SJCRH30 (cell line): ENCODE measurements around the gene CYP1B1. TPM values are rescaled to one million over a fixed set of nuclear protein-coding genes. Genes with fewer than 3 reads are reported as not detected.
A peak's percentile ranks its signal among the peaks of the same experiment; 100 is the strongest.
"Not testable (repeated sequence)": the region's sequence is repeated elsewhere in the genome, so short reads cannot be mapped to it uniquely, and the experiment has no call there.

Source experiments
- DNase-seq, 2 experiments: peaks; one replicate each; pipeline ENCODE4 v3.0.0-alpha.2; 2015 to 2020
- H3K27ac ChIP-seq: fragments of 250-450 bp; sonication (Bioruptor Pico); 2 replicates; pipeline ENCODE4 v1.5.1; 2020; ENCODE audit warnings: mild to moderate bottlenecking, moderate library complexity
- H3K27me3 ChIP-seq: fragments of 250-450 bp; sonication (Bioruptor Pico); 2 replicates; pipeline ENCODE4 v1.5.1; 2020; ENCODE audit warnings: mild to moderate bottlenecking, moderate library complexity
- H3K36me3 ChIP-seq: fragments of 250-450 bp; sonication (Bioruptor Pico); 2 replicates; pipeline ENCODE4 v1.5.1; 2020; ENCODE audit warnings: mild to moderate bottlenecking, moderate library complexity
- H3K4me1 ChIP-seq: fragments of 250-450 bp; sonication (Bioruptor Pico); 2 replicates; pipeline ENCODE4 v1.5.1; 2020; ENCODE audit warnings: mild to moderate bottlenecking, moderate library complexity
- H3K4me3 ChIP-seq: fragments of 250-450 bp; sonication (Bioruptor Pico); 2 replicates; pipeline ENCODE4 v1.5.1; 2020; ENCODE audit warnings: mild to moderate bottlenecking, moderate library complexity
- H3K9me3 ChIP-seq: fragments of 250-450 bp; sonication (Bioruptor Pico); replicated peaks from 2 replicates; pipeline ENCODE4 v1.5.1; 2020; ENCODE audit warnings: mild to moderate bottlenecking, moderate library complexity
- total RNA-seq: library from RNA; depleted of rRNA; stranded (reverse); fragments of >200 nt; shearing (Covaris generic); gene quantifications from 2 replicates; pipeline ENCODE4 v1.2.3, GENCODE V29; 2014

CYP1B1 gene
- total RNA-seq, 1 experiment from 2014 or later = not detected

DNA sequence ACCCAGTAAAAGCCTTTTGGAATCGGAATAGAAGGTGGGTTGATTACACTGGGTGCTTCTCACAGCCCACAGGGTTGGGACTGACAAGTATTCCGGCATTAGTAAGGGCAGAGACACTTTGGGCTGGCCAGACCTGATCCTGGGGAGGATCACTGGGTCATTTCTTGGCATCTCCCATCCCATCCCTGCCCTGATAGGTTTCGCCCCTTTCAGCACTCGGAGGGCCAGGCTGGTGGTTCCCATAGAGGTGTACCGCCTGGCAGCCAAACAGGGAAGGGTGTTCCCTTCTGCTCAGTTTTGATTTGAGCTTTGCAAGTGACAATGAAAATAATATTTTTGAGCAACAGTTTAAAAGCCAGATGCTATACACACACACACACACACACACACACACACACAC, 37.3 kb downstream of the CYP1B1 start:
- H3K36me3 ChIP-seq = no peaks in the 10 kb centered on the region
- no peaks in the 10 kb centered on the region for H3K4me1 ChIP-seq
- H3K27me3 ChIP-seq = peaks cover 11% of the 10 kb centered on the region; the same call in 1 of the 2 replicates
- DNase-seq = no peak
- no peak overlapping the region for H3K4me3 ChIP-seq
- H3K9me3 ChIP-seq = no peaks in the 10 kb centered on the region
- no peak overlapping the region for H3K27ac ChIP-seq

- Histone ChIP-seq H3K9me3 (no peaks in the 10 kb centered on the region), H3K4me3 (no peak overlapping the region), H3K4me1 (no peaks in the 10 kb centered on the region), H3K36me3 (no peaks in the 10 kb centered on the region), H3K27ac (no peak overlapping the region), H3K27me3 (peaks cover 11% of the 10 kb centered on the region; the same call in 1 of the 2 replicates)
- no peak for DNase-seq
Measured at GRCh38 chr2:38037757-38038621, 38.0 kb downstream of the CYP1B1 start.

- peaks cover 11% of the 10 kb centered on the region; the same call in 1 of the 2 replicates for H3K27me3 ChIP-seq
- no peak overlapping the region for H3K4me3 ChIP-seq
- no peak for DNase-seq
- no peaks in the 10 kb centered on the region for H3K9me3 ChIP-seq
- no peaks in the 10 kb centered on the region for H3K36me3 ChIP-seq
- no peak overlapping the region for H3K27ac ChIP-seq
- no peaks in the 10 kb centered on the region for H3K4me1 ChIP-seq
Measured at GRCh38 chr2:38037325-38037724, 38.6 kb downstream of the CYP1B1 start.

DNA sequence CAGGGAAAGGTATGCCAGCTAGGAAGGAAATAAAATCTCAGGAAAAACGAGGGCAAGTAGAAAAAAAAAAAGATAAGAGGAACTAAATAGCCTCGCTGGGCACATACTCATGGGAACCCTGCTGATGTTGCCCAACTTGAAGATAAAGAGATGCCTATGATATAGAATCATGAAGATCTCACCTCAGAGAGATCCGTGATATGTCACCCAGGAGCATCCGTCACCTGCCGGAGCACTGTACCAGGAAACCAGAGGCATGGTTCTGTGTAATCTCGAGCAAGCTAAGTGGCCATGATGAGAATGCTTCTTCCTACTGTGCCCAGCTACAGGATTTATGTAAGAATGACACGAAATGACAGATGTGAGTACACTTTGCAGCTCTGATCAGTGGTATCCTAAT, 40.0 kb downstream of the CYP1B1 start:
- no peaks in the 10 kb centered on the region for H3K4me1 ChIP-seq
- DNase-seq = no peak
- no peaks in the 10 kb centered on the region for H3K36me3 ChIP-seq
- no peak overlapping the region for H3K4me3 ChIP-seq
- H3K27ac ChIP-seq = no peak overlapping the region
- H3K27me3 ChIP-seq = peaks cover 11% of the 10 kb centered on the region; the same call in 1 of the 2 replicates
- no peaks in the 10 kb centered on the region for H3K9me3 ChIP-seq

DNA sequence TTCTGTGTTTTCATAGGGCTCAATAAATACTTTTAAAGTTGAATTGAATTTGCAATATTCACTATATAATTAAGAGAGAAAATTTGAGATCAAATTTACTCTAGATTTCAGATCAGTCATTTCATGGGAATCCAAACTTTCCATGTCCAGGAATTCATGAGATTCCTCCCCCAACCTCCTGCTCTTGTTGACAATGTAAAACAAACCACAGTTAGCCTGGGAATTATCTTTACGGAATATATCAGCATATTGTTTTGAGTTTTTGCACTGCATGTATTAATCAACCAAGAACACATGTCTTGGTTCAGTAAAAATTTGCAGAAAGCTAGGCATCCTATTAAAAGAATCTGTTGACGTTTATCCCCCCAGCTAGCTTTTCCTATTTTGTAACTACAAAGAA, 42.3 kb downstream of the CYP1B1 start:
- Histone ChIP-seq H3K9me3 (no peaks in the 10 kb centered on the region), H3K4me1 (no peaks in the 10 kb centered on the region), H3K27ac (no peak overlapping the region), H3K36me3 (no peaks in the 10 kb centered on the region), H3K27me3 (peaks cover 11% of the 10 kb centered on the region; the same call in 1 of the 2 replicates), H3K4me3 (no peak overlapping the region)
- DNase-seq = no peak

DNA sequence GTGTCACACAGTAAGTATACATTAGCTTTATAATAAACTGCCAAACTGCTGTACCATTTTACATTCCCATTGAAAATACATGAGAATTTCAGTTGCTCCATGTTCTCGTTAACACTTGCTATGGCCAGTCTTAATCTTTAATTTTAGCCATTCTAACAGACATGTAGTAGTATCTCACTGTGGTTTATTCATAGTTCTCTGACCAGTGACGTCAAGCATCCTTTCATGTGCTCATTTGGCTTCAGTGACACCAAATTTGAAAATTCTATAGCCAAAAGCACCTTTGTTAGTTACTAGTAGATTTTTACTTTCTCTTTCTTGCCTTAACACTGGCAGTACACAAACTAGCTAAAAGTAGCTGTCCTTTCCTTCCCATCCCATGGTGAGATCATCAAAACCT, 43.0 kb downstream of the CYP1B1 start:
- Histone ChIP-seq H3K4me3 (no peak overlapping the region), H3K27me3 (peaks cover 11% of the 10 kb centered on the region; the same call in 1 of the 2 replicates), H3K9me3 (no peaks in the 10 kb centered on the region), H3K27ac (no peak overlapping the region), H3K36me3 (no peaks in the 10 kb centered on the region), H3K4me1 (no peaks in the 10 kb centered on the region)
- DNase-seq = no peak

DNA sequence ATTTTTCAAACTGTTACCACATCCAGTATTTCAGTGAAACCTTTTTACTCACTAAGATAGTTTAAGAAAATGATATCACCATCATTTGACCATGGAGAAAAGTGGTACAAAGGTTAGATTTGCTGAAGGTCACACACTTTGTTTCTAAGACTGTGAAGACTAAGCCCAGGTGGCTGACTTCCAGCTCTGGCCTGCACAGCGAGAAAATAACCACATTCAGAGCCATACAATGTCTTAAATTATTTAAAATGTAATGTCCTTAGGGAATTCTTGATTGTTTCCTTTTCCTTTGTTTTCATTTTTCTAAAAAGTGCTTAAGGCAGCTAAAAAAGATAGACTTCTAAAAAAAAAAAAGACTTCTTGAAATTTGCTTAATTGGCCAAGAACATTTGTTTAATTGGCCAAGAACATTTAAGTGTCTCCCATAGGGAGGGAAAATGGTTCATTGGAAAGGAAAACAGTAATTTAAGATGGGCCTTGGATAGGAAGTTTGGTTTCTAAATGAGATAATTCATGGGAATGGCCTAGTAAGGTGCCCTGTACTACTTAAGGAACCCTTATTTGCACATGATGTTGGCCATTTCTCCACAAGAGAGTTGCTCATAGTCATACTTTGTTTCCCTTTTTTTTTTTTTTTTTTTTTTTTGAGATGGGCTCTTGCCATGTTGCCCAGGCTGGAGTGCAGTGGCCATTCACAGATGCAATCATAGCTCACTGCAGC, 45.2 kb downstream of the CYP1B1 start:
- H3K27me3 ChIP-seq = 0 out of 2 replicates have a peak, but pooled peaks cover 8% of the 10 kb centered on the region
- DNase-seq = no peak
- H3K36me3 ChIP-seq = no peaks in the 10 kb centered on the region
- no peak overlapping the region for H3K27ac ChIP-seq
- H3K4me1 ChIP-seq = no peaks in the 10 kb centered on the region
- no peaks in the 10 kb centered on the region for H3K9me3 ChIP-seq
- no peak overlapping the region for H3K4me3 ChIP-seq

DNA sequence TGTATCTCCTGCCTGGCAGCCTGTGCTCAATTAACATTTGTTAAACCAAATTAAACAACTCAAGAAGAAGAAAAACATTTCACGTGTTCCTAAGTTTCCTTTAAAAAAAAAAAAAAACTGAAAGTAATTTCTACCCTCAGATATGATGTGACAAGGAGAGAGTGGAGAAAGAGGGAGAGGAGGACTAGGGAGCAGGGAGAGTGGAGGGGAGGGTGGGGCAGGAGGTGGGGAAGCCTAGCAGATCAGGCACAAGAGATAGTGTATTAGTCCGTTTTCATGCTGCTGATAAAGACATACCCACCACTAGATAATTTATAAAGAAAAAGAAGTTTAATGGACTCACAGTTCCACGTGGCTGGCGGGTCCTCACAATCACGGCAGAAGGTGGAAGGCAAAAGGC, 46.4 kb downstream of the CYP1B1 start:
- H3K4me3 ChIP-seq = no peak overlapping the region
- no peaks in the 10 kb centered on the region for H3K9me3 ChIP-seq
- H3K27me3 ChIP-seq = 0 out of 2 replicates have a peak, but pooled peaks cover 4% of the 10 kb centered on the region
- no peaks in the 10 kb centered on the region for H3K36me3 ChIP-seq
- H3K4me1 ChIP-seq = no peaks in the 10 kb centered on the region
- no peak overlapping the region for H3K27ac ChIP-seq
- DNase-seq = no peak

- H3K27ac ChIP-seq = no peak overlapping the region
- H3K9me3 ChIP-seq = no peaks in the 10 kb centered on the region
- H3K4me3 ChIP-seq = no peak overlapping the region
- H3K4me1 ChIP-seq = no peaks in the 10 kb centered on the region
- H3K36me3 ChIP-seq = no peaks in the 10 kb centered on the region
- DNase-seq = peak in 1 of 2 experiments; percentile 23
- 0 out of 2 replicates have a peak, but pooled peaks cover 4% of the 10 kb centered on the region for H3K27me3 ChIP-seq
Measured at GRCh38 chr2:38028829-38029228, 47.1 kb downstream of the CYP1B1 start.

GRCh38 chr2:38026846-38027245, 49.1 kb downstream of the CYP1B1 start:
- Histone ChIP-seq H3K9me3 (no peaks in the 10 kb centered on the region), H3K4me1 (no peaks in the 10 kb centered on the region), H3K27ac (no peak overlapping the region), H3K4me3 (no peak overlapping the region), H3K27me3 (0 out of 2 replicates have a peak, but pooled peaks cover 4% of the 10 kb centered on the region), H3K36me3 (no peaks in the 10 kb centered on the region)
- no peak for DNase-seq

DNA sequence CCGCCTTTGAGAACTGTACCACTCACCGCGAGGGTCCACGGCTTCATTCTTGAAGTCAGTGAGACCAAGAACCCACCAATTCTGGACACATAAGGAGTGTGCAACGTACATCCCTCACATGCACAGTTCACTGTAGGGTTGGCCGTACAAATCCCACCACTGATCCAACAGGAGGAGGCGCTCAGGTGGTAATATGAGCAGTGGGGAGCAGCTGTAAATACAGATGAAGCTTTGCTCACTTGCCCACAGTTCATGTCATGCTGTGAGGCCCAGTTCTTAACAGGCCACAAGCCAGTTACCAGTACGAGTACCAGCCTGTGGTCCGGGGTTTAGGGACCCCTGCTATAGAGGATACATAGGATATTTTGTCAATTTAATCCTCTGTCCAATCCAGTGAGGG, 54.4 kb downstream of the CYP1B1 start:
- H3K4me3 ChIP-seq = no peak overlapping the region
- DNase-seq = peak in 1 of 2 experiments; percentile 11
- no peak overlapping the region for H3K27ac ChIP-seq
- no peaks in the 10 kb centered on the region for H3K36me3 ChIP-seq
- no peaks in the 10 kb centered on the region for H3K9me3 ChIP-seq
- no peaks in the 10 kb centered on the region for H3K4me1 ChIP-seq
- peaks cover 2% of the 10 kb centered on the region; the same call in 1 of the 2 replicates for H3K27me3 ChIP-seq

DNA sequence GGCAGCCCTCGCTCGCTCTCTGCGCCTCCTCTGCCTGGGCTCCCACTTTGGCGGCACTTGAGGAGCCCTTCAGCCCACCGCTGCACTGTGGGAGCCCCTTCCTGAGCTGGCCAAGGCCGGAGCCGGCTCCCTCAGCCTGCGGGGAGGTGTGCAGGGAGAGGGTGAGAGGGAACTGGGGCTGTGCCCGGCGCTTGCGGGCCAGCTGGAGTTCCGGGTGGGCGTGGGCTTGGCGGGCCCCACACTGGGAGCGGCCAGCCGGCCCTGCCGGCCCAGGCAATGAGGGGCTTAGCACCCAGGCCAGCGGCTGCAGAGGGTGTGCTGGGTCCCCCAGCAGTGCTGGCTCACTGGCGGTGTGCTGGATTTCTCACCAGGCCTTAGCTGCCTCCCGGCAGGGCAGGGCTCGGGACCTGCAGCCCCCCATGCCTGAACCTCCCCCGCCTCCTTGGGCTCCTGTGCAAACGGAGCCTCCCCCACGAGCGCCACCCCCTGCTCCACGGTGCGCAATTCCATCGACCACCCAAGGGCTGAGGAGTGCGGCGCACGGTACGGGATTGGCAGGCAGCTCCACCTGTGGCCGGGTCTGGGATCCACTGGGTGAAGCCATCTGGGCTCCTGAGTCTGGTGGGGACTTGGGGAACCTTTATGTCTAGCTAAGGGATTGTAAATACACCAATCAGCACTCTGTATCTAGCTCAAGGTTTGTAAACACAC, 55.4 kb downstream of the CYP1B1 start:
- not testable (repeated sequence) for H3K27me3 ChIP-seq, H3K9me3 ChIP-seq, H3K27ac ChIP-seq, DNase-seq, H3K4me1 ChIP-seq, H3K36me3 ChIP-seq, H3K4me3 ChIP-seq

DNA sequence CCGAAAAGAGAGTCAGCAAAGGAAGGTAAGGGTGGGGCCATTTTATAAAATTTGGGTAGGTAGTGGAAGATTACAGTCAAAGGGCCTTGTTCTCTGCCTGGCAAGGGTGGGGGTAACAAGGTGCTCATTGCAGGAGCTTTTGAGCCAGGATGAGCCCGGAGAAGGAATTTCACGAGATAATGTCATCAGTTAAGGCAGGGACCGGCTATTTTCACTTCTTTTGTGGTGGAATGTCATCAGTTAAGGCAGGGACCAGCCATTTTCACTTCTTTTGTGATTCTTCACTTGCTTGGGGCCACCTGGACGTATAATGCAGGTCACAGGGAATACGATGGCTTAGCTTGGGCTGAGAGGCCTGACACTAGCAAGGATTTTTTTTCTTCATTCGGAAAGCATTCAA, 58.1 kb downstream of the CYP1B1 start:
- no peaks in the 10 kb centered on the region for H3K36me3 ChIP-seq
- no peak for DNase-seq
- H3K4me1 ChIP-seq = peaks cover 4% of the 10 kb centered on the region; the same call in 1 of the 2 replicates
- H3K9me3 ChIP-seq = no peaks in the 10 kb centered on the region
- no peak overlapping the region for H3K27ac ChIP-seq
- H3K27me3 ChIP-seq = peaks cover 2% of the 10 kb centered on the region; the same call in 1 of the 2 replicates
- H3K4me3 ChIP-seq = no peak overlapping the region
